OCI-M2 (cell line): ENCODE results near the gene RTKN2.
"Not testable (repeated sequence)": the region's sequence is repeated elsewhere in the genome, so short reads cannot be mapped to it uniquely, and the experiment has no call there.

Experiments
- DNase-seq: peaks from one replicate; lab custom pipeline; 2025; ENCODE audit not compliant: unreplicated experiment; lab: John Stamatoyannopoulos, UW

RTKN2 gene

DNA sequence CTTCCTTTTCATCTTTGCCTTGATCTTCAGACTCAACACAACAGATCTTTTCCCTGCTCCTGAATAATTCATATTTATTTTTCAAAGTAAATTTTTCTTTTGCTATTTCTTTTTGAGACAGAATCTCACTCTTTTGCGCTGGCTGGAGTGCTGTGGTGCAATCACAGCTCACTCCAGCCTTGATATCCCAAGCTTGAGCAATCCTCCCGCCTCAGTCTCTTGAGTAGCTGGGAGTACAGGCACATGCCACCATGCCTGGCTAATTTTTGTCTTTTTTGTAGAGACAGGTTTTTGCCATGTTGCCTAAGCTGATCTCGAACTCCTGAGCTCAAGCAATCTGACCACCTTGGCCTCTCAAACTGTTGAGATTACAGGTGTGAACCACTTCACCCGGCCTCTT lies 9.2 kb downstream of the RTKN2 start:
- DNase-seq, result no peak

GRCh38 chr10:62258926-62259325 lies 9.7 kb downstream of the RTKN2 start:
- DNase-seq, result no peak

DNA sequence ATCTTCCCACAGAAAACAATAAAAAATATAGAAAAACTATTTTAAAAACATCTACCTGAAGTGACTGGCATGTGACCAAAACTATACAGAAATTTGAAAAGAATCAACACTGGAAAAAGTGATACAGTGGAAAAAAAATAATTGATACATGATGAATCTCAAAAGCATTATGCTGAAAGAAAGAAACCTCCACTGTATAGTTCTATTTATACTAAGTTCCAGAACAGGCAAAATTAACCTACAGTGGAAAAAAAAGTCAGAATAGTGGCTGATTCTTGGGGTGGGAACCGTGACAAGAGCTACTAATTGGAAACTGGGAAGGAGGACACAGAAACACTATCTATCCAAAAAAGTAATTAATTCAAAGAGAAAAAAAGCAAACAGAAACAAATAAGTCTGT lies 14.9 kb downstream of the RTKN2 start:
- DNase-seq, result no peak

GRCh38 chr10:62252051-62252450 lies 16.6 kb downstream of the RTKN2 start:
- DNase-seq, result no peak

- no peak for DNase-seq
Observed at GRCh38 chr10:62250594-62251198, 17.9 kb downstream of the RTKN2 start.

DNA sequence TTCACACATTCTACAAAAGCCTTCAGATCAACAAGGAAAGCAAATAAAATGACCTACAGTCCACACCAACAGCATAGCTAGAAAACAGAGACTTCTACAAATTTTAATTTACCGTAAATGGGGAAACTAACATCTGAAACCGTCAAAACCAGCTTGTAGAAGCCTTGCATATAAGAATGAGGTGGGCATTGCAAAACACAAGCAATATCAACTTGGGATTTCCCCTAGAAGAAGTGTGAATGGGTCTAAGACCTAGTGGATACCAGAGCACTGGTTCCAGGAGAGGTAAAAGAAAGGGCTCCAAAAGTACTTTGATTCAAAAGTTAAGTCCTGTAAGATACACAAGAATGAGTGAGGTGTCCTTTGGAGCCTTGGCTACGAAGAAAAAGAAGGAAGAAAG lies 18.7 kb downstream of the RTKN2 start:
- no peak for DNase-seq

- no peak for DNase-seq
Observed at GRCh38 chr10:62248465-62248864, 20.2 kb downstream of the RTKN2 start.

- no peak for DNase-seq
Observed at GRCh38 chr10:62244785-62245467, 23.7 kb downstream of the RTKN2 start.

GRCh38 chr10:62244088-62244487 lies 24.6 kb downstream of the RTKN2 start:
- no peak for DNase-seq

- no peak for DNase-seq
Observed at GRCh38 chr10:62243647-62243997, 25.0 kb downstream of the RTKN2 start.

GRCh38 chr10:62242965-62243646 lies 25.5 kb downstream of the RTKN2 start:
- DNase-seq, result not testable (repeated sequence)

DNA sequence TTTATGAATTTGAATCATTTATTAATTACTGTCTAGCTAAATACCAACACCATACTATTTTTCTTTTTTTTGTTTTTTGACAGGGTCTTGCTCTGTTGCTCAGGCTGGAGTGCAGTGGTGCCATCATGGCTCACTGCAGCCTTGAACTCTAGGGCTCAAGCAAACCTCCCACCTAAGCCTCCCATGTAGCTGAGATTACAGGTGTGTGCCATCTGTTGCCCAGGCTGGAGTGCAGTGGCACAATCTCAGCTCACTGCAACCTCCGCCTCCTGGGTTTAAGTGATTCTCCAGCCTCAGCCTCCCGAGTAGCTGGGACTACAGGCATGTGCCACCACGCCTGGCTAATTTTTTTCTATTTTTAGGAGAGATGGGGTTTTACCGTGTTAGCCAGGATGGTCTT lies 27.1 kb downstream of the RTKN2 start:
- DNase-seq, result not testable (repeated sequence)

- DNase-seq, result no peak
Observed at GRCh38 chr10:62239994-62240393, 28.6 kb downstream of the RTKN2 start.

- no peak for DNase-seq
Observed at GRCh38 chr10:62238880-62239279, 29.8 kb downstream of the RTKN2 start.

GRCh38 chr10:62237966-62238365 lies 30.7 kb downstream of the RTKN2 start:
- no peak for DNase-seq

DNA sequence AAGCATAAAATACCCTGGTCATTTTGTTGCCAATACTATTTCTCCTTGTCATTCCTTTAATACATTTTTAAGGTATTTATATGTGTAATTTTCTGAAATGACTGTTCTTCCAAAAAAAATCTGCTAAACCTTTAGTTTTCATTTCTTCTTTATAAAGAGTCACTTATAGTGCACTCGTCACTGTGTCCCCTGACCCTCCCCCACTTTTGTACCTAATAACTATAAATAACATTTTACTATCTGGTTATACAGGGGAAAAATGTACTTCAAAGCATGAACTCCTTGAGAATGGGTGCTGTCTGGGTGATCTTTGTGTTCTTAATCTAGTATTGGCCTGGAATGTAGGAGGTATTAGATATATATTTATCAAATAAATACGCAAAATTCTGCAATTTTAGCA lies 31.1 kb downstream of the RTKN2 start:
- no peak for DNase-seq

- DNase-seq, result no peak
Observed at GRCh38 chr10:62234077-62234605, 34.5 kb downstream of the RTKN2 start.

- DNase-seq, result no peak
Observed at GRCh38 chr10:62233356-62234076, 35.1 kb downstream of the RTKN2 start.

- no peak for DNase-seq
Observed at GRCh38 chr10:62231805-62232204, 36.8 kb downstream of the RTKN2 start.

- no peak for DNase-seq
Observed at GRCh38 chr10:62231371-62231770, 37.3 kb downstream of the RTKN2 start.

DNA sequence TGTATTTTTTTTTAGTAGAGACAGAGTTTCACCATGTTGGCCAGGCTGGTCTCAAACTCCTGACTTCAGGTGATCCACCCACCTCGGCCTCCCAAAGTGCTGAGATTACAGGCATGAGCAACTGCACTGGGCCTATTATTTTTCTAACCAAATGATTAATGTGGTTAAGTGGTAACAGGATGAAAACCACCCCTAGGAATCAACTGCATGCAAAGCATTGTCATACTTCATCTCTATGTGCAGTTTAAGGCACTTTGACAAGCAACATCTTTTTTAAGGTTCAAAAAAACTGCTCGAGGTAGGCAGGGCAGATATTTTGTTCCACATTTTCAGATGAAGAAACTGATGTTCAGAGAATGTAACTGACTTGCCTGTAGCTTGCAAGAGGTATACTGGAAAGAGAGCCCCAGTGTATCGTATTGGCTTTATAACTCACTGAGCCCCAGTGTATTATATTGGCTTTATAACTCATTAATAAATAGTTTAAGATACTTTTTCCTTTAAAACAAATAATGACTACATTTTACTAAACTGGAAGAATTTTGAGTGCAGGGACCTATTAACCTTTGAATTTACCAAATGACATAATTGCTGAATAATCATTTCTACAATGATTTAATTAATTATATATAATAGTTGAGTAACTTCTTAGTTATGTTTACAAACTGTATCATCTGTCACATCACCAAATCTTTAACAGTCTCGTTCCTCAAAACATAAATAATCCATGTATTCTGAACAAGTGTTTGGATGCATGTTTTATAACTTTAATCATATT lies 38.1 kb downstream of the RTKN2 start:
- DNase-seq, result no peak
